Neural cell (in vitro differentiated cells): Measurements from ENCODE around the gene ASIC1. TPM values are rescaled to one million over a fixed set of nuclear protein-coding genes. Genes with fewer than 3 reads are reported as not detected.

Source experiments
- H2AFZ ChIP-seq: fragments of 200-600, 300-800 bp; sonication (generic), shearing (Covaris generic); 2 replicates; pipeline ENCODE4 v1.6.0; 2014; ENCODE audit warnings: low read depth, mild to moderate bottlenecking, antibody characterized with exemption, low read length, moderate library complexity
- H3F3A ChIP-seq: fragments of 200-600 bp; shearing (Covaris generic); 2 replicates; pipeline ENCODE4 v1.6.1; 2016; ENCODE audit warnings: mild to moderate bottlenecking, moderate library complexity, mixed read lengths, antibody characterized with exemption, low read length; ENCODE audit not compliant: insufficient read depth, poor library complexity, severe bottlenecking
- H3K27ac ChIP-seq: fragments of 200-600, 300-800 bp; sonication (generic), shearing (Covaris generic); 2 replicates; pipeline ENCODE4 v1.5.1; 2014; ENCODE audit warnings: mild to moderate bottlenecking, low read length, moderate library complexity
- H3K27me3 ChIP-seq: fragments of 300-800, 200-600 bp; sonication (generic), shearing (Covaris generic); 2 replicates; pipeline ENCODE4 v1.6.0; 2014; ENCODE audit warnings: mild to moderate bottlenecking, low read depth, low read length, moderate library complexity; ENCODE audit not compliant: insufficient read depth
- H3K36me3 ChIP-seq: fragments of 300-800, 200-600 bp; sonication (generic), shearing (Covaris generic); 2 replicates; pipeline ENCODE4 v1.5.1; 2014; ENCODE audit warnings: mild to moderate bottlenecking, antibody characterized with exemption, low read length, moderate library complexity; ENCODE audit not compliant: insufficient read depth
- H3K4me2 ChIP-seq: fragments of 300-800, 200-600 bp; sonication (generic), shearing (Covaris generic); 2 replicates; pipeline ENCODE4 v1.6.0; 2014; ENCODE audit warnings: mild to moderate bottlenecking, low read length
- H3K4me3 ChIP-seq: fragments of 300-800, 200-600 bp; sonication (generic), shearing (Covaris generic); 2 replicates; pipeline ENCODE4 v1.5.1; 2014; ENCODE audit warnings: mild to moderate bottlenecking, low read length, moderate library complexity
- H3K79me2 ChIP-seq: fragments of 200-600 bp; shearing (Covaris generic); replicated peaks from 2 replicates; pipeline ENCODE4 v1.6.0; 2014; ENCODE audit warnings: mild to moderate bottlenecking, low read length, moderate library complexity; ENCODE audit not compliant: insufficient read depth
- H3K9ac ChIP-seq: fragments of 300-800, 200-600 bp; sonication (generic), shearing (Covaris generic); 2 replicates; pipeline ENCODE4 v1.6.1; 2016; ENCODE audit warnings: mild to moderate bottlenecking, low read length, mixed read lengths
- H3K9me2 ChIP-seq: fragments of 200-600 bp; shearing (Covaris generic); 2 replicates; pipeline ENCODE4 v1.6.1; 2016; ENCODE audit warnings: mild to moderate bottlenecking, low read length, mixed read lengths; ENCODE audit not compliant: insufficient read depth
- H3K9me3 ChIP-seq: fragments of 200-600, 300-800 bp; sonication (generic), shearing (Covaris generic); 2 replicates; pipeline ENCODE4 v1.6.1; 2016; ENCODE audit warnings: mild to moderate bottlenecking, mixed run types, low read length, moderate library complexity, mixed read lengths
- H4K20me1 ChIP-seq: fragments of 200-600 bp; shearing (Covaris generic); 2 replicates; pipeline ENCODE4 v1.6.1; 2016; ENCODE audit warnings: mild to moderate bottlenecking, mixed run types; ENCODE audit not compliant: insufficient read depth
- EP300 ChIP-seq: fragments of 450-650 bp; conservative IDR thresholded peaks from 2 replicates; pipeline ENCODE4 v1.6.1; 2014; ENCODE audit warnings: antibody characterized with exemption, mild to moderate bottlenecking, moderate library complexity; ENCODE audit not compliant: poor library complexity, severe bottlenecking
- EZH2 ChIP-seq: fragments of 200-600, 300-800 bp; shearing (Covaris generic), sonication (generic); IDR thresholded peaks from 2 replicates; pipeline ENCODE4 v1.6.1; 2014; ENCODE audit warnings: antibody characterized with exemption, low read length, borderline replicate concordance, mild to moderate bottlenecking; ENCODE audit not compliant: insufficient read depth, poor library complexity, severe bottlenecking
- MXI1 ChIP-seq: fragments of 450-650 bp; conservative IDR thresholded peaks from 2 replicates; pipeline ENCODE4 v1.6.1; 2014; ENCODE audit warnings: antibody characterized with exemption, mild to moderate bottlenecking; ENCODE audit not compliant: poor library complexity, severe bottlenecking
- POLR2AphosphoS5 ChIP-seq: IDR thresholded peaks from 2 replicates; pipeline ENCODE4 v1.6.1; 2012
- RAD21 ChIP-seq: fragments of 450-650 bp; conservative IDR thresholded peaks from 2 replicates; pipeline ENCODE4 v1.6.1; 2014; ENCODE audit warnings: antibody characterized with exemption, mild to moderate bottlenecking, moderate library complexity
- REST ChIP-seq: IDR thresholded peaks from 2 replicates; pipeline ENCODE4 v1.6.1; 2012; ENCODE audit warnings: borderline replicate concordance
- SMC3 ChIP-seq: fragments of 450-650 bp; conservative IDR thresholded peaks from 2 replicates; pipeline ENCODE4 v1.6.1; 2014; ENCODE audit warnings: antibody characterized with exemption, mild to moderate bottlenecking, moderate library complexity; ENCODE audit not compliant: poor library complexity
- TAF1 ChIP-seq: IDR thresholded peaks from 2 replicates; pipeline ENCODE4 v1.6.1; 2012; ENCODE audit warnings: low read depth
- polyA plus RNA-seq: library from polyadenylated mRNA; depleted of rRNA; stranded (reverse); fragments of >200 nt; gene quantifications from 2 replicates; pipeline ENCODE4 v1.2.3, GENCODE V29; 2014
- TF ChIP-seq, protein P1 (sequence below): fragments of 450-650 bp; IDR thresholded peaks from 2 replicates; pipeline ENCODE4 v1.5.1; 2014; ENCODE audit warnings: antibody characterized with exemption, mild to moderate bottlenecking, moderate library complexity; ENCODE audit not compliant: poor library complexity, severe bottlenecking

The ASIC1 gene
- polyA plus RNA-seq, 1 donor from 2014 or later, result 8.0 TPM

DNA sequence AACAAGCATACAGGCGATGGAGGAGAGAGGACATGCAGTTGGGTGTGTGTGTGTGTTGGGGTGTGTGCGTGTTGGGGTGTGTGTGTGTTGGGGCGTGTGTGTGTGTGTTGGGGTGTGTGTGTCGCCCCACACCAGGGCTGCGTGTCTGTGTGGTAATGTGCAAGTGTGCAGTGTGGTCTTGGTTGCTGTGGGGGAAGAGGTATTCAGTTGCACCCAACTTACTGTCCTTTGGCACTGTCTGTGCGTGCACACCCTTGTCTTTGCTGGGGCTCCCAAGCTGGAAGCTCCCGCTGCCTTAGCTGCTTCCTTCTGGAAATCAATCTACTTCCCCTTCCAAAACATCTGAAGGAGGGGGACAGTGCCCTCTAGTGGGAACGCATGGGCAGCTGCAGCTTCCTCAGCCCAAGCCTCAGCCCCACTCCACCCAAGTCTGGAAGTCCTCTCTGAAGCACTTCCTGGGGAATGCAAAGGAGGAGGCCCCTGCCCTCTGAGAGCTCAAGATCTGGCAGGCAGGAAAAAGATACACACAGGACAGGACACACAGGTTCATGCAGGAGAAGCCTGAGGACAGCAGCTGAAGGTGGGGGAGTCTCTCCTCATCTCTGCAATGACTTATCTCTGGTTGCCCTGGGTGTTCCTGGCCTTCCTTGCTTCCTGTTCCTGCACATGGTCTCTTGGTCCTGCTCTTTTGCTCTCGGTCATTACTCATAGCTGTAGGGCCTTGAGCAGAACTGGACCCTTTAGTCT is 13.1 kb downstream of the ASIC1 start:
- no peaks in the 10 kb centered on the region for H3K79me2 ChIP-seq
- H2AFZ ChIP-seq, result no peak overlapping the region
- no peaks in the 10 kb centered on the region for H3K9me3 ChIP-seq
- peaks cover 4% of the 10 kb centered on the region for H3K36me3 ChIP-seq
- TF ChIP-seq RAD21 (peak; percentile 88), EZH2 (no peak), SMC3 (peak; percentile 94), TAF1 (no peak), MXI1 (no peak), REST (no peak), POLR2AphosphoS5 (no peak), EP300 (no peak)
- TF ChIP-seq, protein P1, sequence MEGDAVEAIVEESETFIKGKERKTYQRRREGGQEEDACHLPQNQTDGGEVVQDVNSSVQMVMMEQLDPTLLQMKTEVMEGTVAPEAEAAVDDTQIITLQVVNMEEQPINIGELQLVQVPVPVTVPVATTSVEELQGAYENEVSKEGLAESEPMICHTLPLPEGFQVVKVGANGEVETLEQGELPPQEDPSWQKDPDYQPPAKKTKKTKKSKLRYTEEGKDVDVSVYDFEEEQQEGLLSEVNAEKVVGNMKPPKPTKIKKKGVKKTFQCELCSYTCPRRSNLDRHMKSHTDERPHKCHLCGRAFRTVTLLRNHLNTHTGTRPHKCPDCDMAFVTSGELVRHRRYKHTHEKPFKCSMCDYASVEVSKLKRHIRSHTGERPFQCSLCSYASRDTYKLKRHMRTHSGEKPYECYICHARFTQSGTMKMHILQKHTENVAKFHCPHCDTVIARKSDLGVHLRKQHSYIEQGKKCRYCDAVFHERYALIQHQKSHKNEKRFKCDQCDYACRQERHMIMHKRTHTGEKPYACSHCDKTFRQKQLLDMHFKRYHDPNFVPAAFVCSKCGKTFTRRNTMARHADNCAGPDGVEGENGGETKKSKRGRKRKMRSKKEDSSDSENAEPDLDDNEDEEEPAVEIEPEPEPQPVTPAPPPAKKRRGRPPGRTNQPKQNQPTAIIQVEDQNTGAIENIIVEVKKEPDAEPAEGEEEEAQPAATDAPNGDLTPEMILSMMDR, result peak; percentile 94
- H3K9ac ChIP-seq, result no peak overlapping the region
- H3F3A ChIP-seq, result no peaks in the 10 kb centered on the region
- H3K27ac ChIP-seq, result no peak overlapping the region
- no peak overlapping the region for H3K4me3 ChIP-seq
- H4K20me1 ChIP-seq, result no peaks in the 10 kb centered on the region
- no peak overlapping the region for H3K4me2 ChIP-seq
- H3K27me3 ChIP-seq, result no peaks in the 10 kb centered on the region
- no peaks in the 10 kb centered on the region for H3K9me2 ChIP-seq

DNA sequence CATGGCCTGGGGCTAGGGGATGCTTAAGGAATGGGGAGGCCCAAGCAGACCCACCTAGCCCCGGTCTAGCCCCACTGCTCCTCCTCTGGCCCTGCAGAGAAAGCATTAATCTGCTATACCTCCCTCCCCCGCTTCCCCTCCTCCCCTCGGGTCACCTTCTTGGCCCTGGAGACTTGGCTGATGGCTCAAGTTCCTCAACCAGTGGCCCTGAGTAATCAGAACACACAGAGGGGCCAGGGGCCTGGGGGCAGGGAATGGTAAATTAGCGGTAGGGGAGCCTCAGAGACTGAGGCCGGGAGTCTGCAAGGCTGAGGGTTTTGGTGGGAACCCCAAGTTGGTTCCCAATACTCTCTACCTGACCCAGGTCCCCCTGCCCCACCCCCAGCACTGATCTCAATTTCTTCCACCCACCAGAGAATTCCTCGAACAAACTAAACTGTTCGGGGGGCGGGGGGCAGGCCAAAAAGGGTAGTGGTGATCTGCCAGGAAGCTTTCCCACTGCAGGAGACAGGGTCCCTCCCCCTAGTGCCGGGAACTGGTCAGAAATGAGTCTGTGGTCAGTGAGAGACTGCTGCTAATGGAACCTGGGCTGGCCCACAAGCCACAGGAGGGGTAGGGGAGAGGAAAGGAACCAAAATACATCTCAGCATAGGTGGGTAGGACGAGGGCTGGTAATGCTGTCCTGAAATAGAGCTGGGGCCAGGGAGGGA is 15.0 kb downstream of the ASIC1 start:
- no peaks in the 10 kb centered on the region for H4K20me1 ChIP-seq
- no peak overlapping the region for H2AFZ ChIP-seq
- no peak overlapping the region for H3K9ac ChIP-seq
- no peak overlapping the region for H3K4me3 ChIP-seq
- no peaks in the 10 kb centered on the region for H3F3A ChIP-seq
- H3K4me2 ChIP-seq, result no peak overlapping the region
- H3K79me2 ChIP-seq, result no peaks in the 10 kb centered on the region
- H3K27ac ChIP-seq, result no peak overlapping the region
- no peaks in the 10 kb centered on the region for H3K9me3 ChIP-seq
- no peaks in the 10 kb centered on the region for H3K27me3 ChIP-seq
- no peaks in the 10 kb centered on the region for H3K9me2 ChIP-seq
- TF ChIP-seq TAF1, result no peak
- no peak for TF ChIP-seq RAD21
- TF ChIP-seq EP300, result no peak
- TF ChIP-seq, protein P1, result no peak
- TF ChIP-seq EZH2, result no peak
- no peak for TF ChIP-seq REST
- TF ChIP-seq POLR2AphosphoS5, result no peak
- peaks cover 4% of the 10 kb centered on the region for H3K36me3 ChIP-seq
